HT1080 (cell line): ENCODE results near the gene CREB5. TPM values are rescaled to one million over a fixed set of nuclear protein-coding genes. Genes with fewer than 3 reads are reported as not detected.
"Not testable (repeated sequence)": the region's sequence is repeated elsewhere in the genome, so short reads cannot be mapped to it uniquely, and the experiment has no call there.

Source experiments
- DNase-seq: peaks from one replicate; pipeline ENCODE4 v3.0.0-alpha.2; 2015; ENCODE audit warnings: low read depth
- total RNA-seq: library from RNA; depleted of rRNA; stranded (reverse); fragments of >200 nt; shearing (Covaris generic); gene quantifications from 2 replicates; pipeline ENCODE4 v1.2.3, GENCODE V29; 2014

The CREB5 gene
- total RNA-seq, 1 experiment from 2014 or later, result 9.3 TPM

GRCh38 chr7:28607855-28608193, 195.5 kb downstream of the CREB5 start:
- no peak for DNase-seq

GRCh38 chr7:28608237-28608656, 195.9 kb downstream of the CREB5 start:
- no peak for DNase-seq

- no peak for DNase-seq
Observed at GRCh38 chr7:28608731-28609130, 196.4 kb downstream of the CREB5 start.

GRCh38 chr7:28609608-28610007, 197.3 kb downstream of the CREB5 start:
- no peak for DNase-seq

GRCh38 chr7:28611399-28611897, 199.1 kb downstream of the CREB5 start:
- DNase-seq, result not testable (repeated sequence)

- no peak for DNase-seq
Observed at GRCh38 chr7:28613262-28613661, 200.9 kb downstream of the CREB5 start.

GRCh38 chr7:28615091-28615490, 202.8 kb downstream of the CREB5 start:
- peak; percentile 25 for DNase-seq

- DNase-seq, result no peak
Observed at GRCh38 chr7:28617308-28617880, 205.1 kb downstream of the CREB5 start.

- DNase-seq, result no peak
Observed at GRCh38 chr7:28618383-28618782, 206.1 kb downstream of the CREB5 start.

- no peak for DNase-seq
Observed at GRCh38 chr7:28619256-28619655, 206.9 kb downstream of the CREB5 start.

GRCh38 chr7:28621369-28621841, 209.1 kb downstream of the CREB5 start:
- no peak for DNase-seq

- DNase-seq, result peak; percentile 12
Observed at GRCh38 chr7:28623105-28623730, 210.9 kb downstream of the CREB5 start.

GRCh38 chr7:28623863-28624262, 211.5 kb downstream of the CREB5 start:
- DNase-seq, result no peak

- no peak for DNase-seq
Observed at GRCh38 chr7:28625432-28625831, 213.1 kb downstream of the CREB5 start.

- no peak for DNase-seq
Observed at GRCh38 chr7:28626221-28626620, 213.9 kb downstream of the CREB5 start.

- DNase-seq, result peak; percentile 24
Observed at GRCh38 chr7:28626624-28627262, 214.4 kb downstream of the CREB5 start.

GRCh38 chr7:28627263-28627653, 214.9 kb downstream of the CREB5 start:
- no peak for DNase-seq

GRCh38 chr7:28627896-28628295, 215.6 kb downstream of the CREB5 start:
- no peak for DNase-seq

GRCh38 chr7:28629216-28629842, 217.0 kb downstream of the CREB5 start:
- DNase-seq, result peak; percentile 3

- DNase-seq, result no peak
Observed at GRCh38 chr7:28630350-28630749, 218.0 kb downstream of the CREB5 start.

GRCh38 chr7:28631995-28632394, 219.7 kb downstream of the CREB5 start:
- no peak for DNase-seq

GRCh38 chr7:28638914-28639313, 226.6 kb downstream of the CREB5 start:
- DNase-seq, result no peak
